B cell (primary cell): ENCODE measurements around the gene FKBP8.
"Not testable (repeated sequence)": the region's sequence is repeated elsewhere in the genome, so short reads cannot be mapped to it uniquely, and the experiment has no call there.

Experiments
- CTCF ChIP-seq: fragments of 200-600 bp; IDR thresholded peaks from one replicate; pipeline ENCODE4 v1.8.0; 2022; ENCODE audit warnings: antibody characterized with exemption, mild to moderate bottlenecking
- EZH2 ChIP-seq: IDR thresholded peaks from 2 replicates; pipeline ENCODE4 v1.6.1; 2012; ENCODE audit warnings: borderline replicate concordance, low read depth, mild to moderate bottlenecking, moderate library complexity, low read length; ENCODE audit not compliant: insufficient read depth, poor library complexity, severe bottlenecking

- not testable (repeated sequence) for TF ChIP-seq CTCF, EZH2
Measured at GRCh38 chr19:18522862-18523440, 20.4 kb downstream of the FKBP8 start.
